Neural cell (in vitro differentiated cells): ENCODE results near the gene AP2A2.

ENCODE experiments used
- EP300 ChIP-seq: fragments of 450-650 bp; conservative IDR thresholded peaks from 2 replicates; pipeline ENCODE4 v1.6.1; 2014; ENCODE audit warnings: antibody characterized with exemption, mild to moderate bottlenecking, moderate library complexity; ENCODE audit not compliant: poor library complexity, severe bottlenecking
- POLR2AphosphoS5 ChIP-seq: IDR thresholded peaks from 2 replicates; pipeline ENCODE4 v1.6.1; 2012
- TAF1 ChIP-seq: IDR thresholded peaks from 2 replicates; pipeline ENCODE4 v1.6.1; 2012; ENCODE audit warnings: low read depth

- TF ChIP-seq TAF1 (no peak), EP300 (no peak), POLR2AphosphoS5 (no peak)
Measured at GRCh38 chr11:1041149-1041467, 115.4 kb downstream of the AP2A2 start.
